Central memory CD8-positive, alpha-beta T cell (primary cell): ENCODE data around the gene GABRR2.
"Not testable (repeated sequence)": the region's sequence is repeated elsewhere in the genome, so short reads cannot be mapped to it uniquely, and the experiment has no call there.

Source experiments
- ATAC-seq: fragments of 150-1000 bp; cut with Tn5 transposase; replicated peaks from 2 replicates; pipeline ENCODE4 v1.10.0; 2022; ENCODE audit warnings: mild to moderate bottlenecking, moderate FRiP score, moderate number of reproducible peaks; ENCODE audit not compliant: poor library complexity, severe bottlenecking; ENCODE audit errors: extremely low read depth
- DNase-seq, 2 donors: peaks; one replicate each; pipeline ENCODE4 v3.0.0; 2021; ENCODE audit warnings: low spot score in 2 of 2
- H3K27ac Mint-ChIP-seq: one replicate; pipeline ENCODE4 v1.8.0; 2022; ENCODE audit warnings: low read depth, mild to moderate bottlenecking, moderate library complexity, mixed read lengths
- H3K27me3 Mint-ChIP-seq: one replicate; pipeline ENCODE4 v1.8.0; 2022; ENCODE audit warnings: mixed read lengths
- H3K36me3 Mint-ChIP-seq: one replicate; pipeline ENCODE4 v1.8.0; 2022; ENCODE audit warnings: mild to moderate bottlenecking, moderate library complexity, mixed read lengths; ENCODE audit not compliant: insufficient read depth
- H3K4me1 Mint-ChIP-seq: one replicate; pipeline ENCODE4 v1.8.0; 2022; ENCODE audit warnings: mixed read lengths
- H3K4me3 Mint-ChIP-seq: one replicate; pipeline ENCODE4 v1.8.0; 2022; ENCODE audit warnings: mild to moderate bottlenecking, moderate library complexity, mixed read lengths
- H3K9me3 Mint-ChIP-seq: one replicate; pipeline ENCODE4 v1.8.0; 2022; ENCODE audit warnings: mixed read lengths

GABRR2 gene

GRCh38 chr6:89320012-89320559 lies 5.0 kb upstream of the GABRR2 start:
- peaks cover 2% of the 10 kb centered on the region for H3K36me3 Mint-ChIP-seq
- no peak overlapping the region for H3K27ac Mint-ChIP-seq
- no peak for DNase-seq
- H3K27me3 Mint-ChIP-seq: no peaks in the 10 kb centered on the region
- no peak for ATAC-seq
- no peaks in the 10 kb centered on the region for H3K9me3 Mint-ChIP-seq
- no peak overlapping the region for H3K4me3 Mint-ChIP-seq
- H3K4me1 Mint-ChIP-seq: peaks cover 13% of the 10 kb centered on the region

GRCh38 chr6:89317067-89317466 lies 2.0 kb upstream of the GABRR2 start:
- Mint-ChIP-seq H3K9me3 (no peaks in the 10 kb centered on the region), H3K4me3 (no peak overlapping the region), H3K27ac (peak overlapping the region; percentile 6), H3K36me3 (peaks cover 2% of the 10 kb centered on the region), H3K27me3 (no peaks in the 10 kb centered on the region), H3K4me1 (peaks cover 13% of the 10 kb centered on the region)
- no peak for ATAC-seq
- no peak for DNase-seq

GRCh38 chr6:89314692-89315091 lies 407 bp downstream of the GABRR2 start:
- peaks cover 7% of the 10 kb centered on the region for H3K4me1 Mint-ChIP-seq
- H3K4me3 Mint-ChIP-seq: no peak overlapping the region
- peaks cover 2% of the 10 kb centered on the region for H3K36me3 Mint-ChIP-seq
- H3K27me3 Mint-ChIP-seq: no peaks in the 10 kb centered on the region
- DNase-seq (no peak), ATAC-seq (no peak)
- H3K27ac Mint-ChIP-seq: no peak overlapping the region
- H3K9me3 Mint-ChIP-seq: no peaks in the 10 kb centered on the region

GRCh38 chr6:89313006-89313405 lies 2.1 kb downstream of the GABRR2 start:
- H3K4me3 Mint-ChIP-seq: no peak overlapping the region
- H3K4me1 Mint-ChIP-seq: peaks cover 7% of the 10 kb centered on the region
- H3K9me3 Mint-ChIP-seq: no peaks in the 10 kb centered on the region
- H3K27ac Mint-ChIP-seq: no peak overlapping the region
- DNase-seq (no peak), ATAC-seq (no peak)
- peaks cover 2% of the 10 kb centered on the region for H3K36me3 Mint-ChIP-seq
- no peaks in the 10 kb centered on the region for H3K27me3 Mint-ChIP-seq

GRCh38 chr6:89311853-89312531 lies 3.1 kb downstream of the GABRR2 start:
- Mint-ChIP-seq H3K9me3 (no peaks in the 10 kb centered on the region), H3K27ac (no peak overlapping the region), H3K4me3 (no peak overlapping the region), H3K36me3 (no peaks in the 10 kb centered on the region), H3K27me3 (no peaks in the 10 kb centered on the region), H3K4me1 (no peaks in the 10 kb centered on the region)
- DNase-seq: no peak
- no peak for ATAC-seq

GRCh38 chr6:89311530-89311852 lies 3.6 kb downstream of the GABRR2 start:
- Mint-ChIP-seq H3K36me3 (no peaks in the 10 kb centered on the region), H3K27me3 (no peaks in the 10 kb centered on the region), H3K4me1 (no peaks in the 10 kb centered on the region), H3K9me3 (no peaks in the 10 kb centered on the region), H3K4me3 (no peak overlapping the region), H3K27ac (no peak overlapping the region)
- no peak for ATAC-seq
- no peak for DNase-seq

- Mint-ChIP-seq H3K27ac (no peak overlapping the region), H3K27me3 (no peaks in the 10 kb centered on the region), H3K4me1 (no peaks in the 10 kb centered on the region), H3K4me3 (no peak overlapping the region), H3K36me3 (no peaks in the 10 kb centered on the region), H3K9me3 (no peaks in the 10 kb centered on the region)
- no peak for DNase-seq
- ATAC-seq: no peak
Measured at GRCh38 chr6:89310929-89311328, 4.2 kb downstream of the GABRR2 start.

- H3K4me3 Mint-ChIP-seq: no peak overlapping the region
- H3K27ac Mint-ChIP-seq: no peak overlapping the region
- DNase-seq (no peak), ATAC-seq (no peak)
- no peaks in the 10 kb centered on the region for H3K4me1 Mint-ChIP-seq
- no peaks in the 10 kb centered on the region for H3K9me3 Mint-ChIP-seq
- H3K27me3 Mint-ChIP-seq: no peaks in the 10 kb centered on the region
- no peaks in the 10 kb centered on the region for H3K36me3 Mint-ChIP-seq
Measured at GRCh38 chr6:89308525-89309395, 6.3 kb downstream of the GABRR2 start.

- not testable (repeated sequence) for H3K9me3 Mint-ChIP-seq, H3K27me3 Mint-ChIP-seq, H3K36me3 Mint-ChIP-seq, H3K4me3 Mint-ChIP-seq, DNase-seq, H3K4me1 Mint-ChIP-seq, H3K27ac Mint-ChIP-seq, ATAC-seq
Measured at GRCh38 chr6:89304517-89304916, 10.6 kb downstream of the GABRR2 start.

- H3K9me3 Mint-ChIP-seq: no peaks in the 10 kb centered on the region
- no peak overlapping the region for H3K4me3 Mint-ChIP-seq
- H3K27me3 Mint-ChIP-seq: no peaks in the 10 kb centered on the region
- H3K4me1 Mint-ChIP-seq: peaks cover 15% of the 10 kb centered on the region
- H3K27ac Mint-ChIP-seq: no peak overlapping the region
- H3K36me3 Mint-ChIP-seq: peaks cover 12% of the 10 kb centered on the region
- DNase-seq (no peak), ATAC-seq (no peak)
Measured at GRCh38 chr6:89302936-89303335, 12.2 kb downstream of the GABRR2 start.

- Mint-ChIP-seq H3K9me3 (no peaks in the 10 kb centered on the region), H3K27ac (no peak overlapping the region), H3K36me3 (peaks cover 15% of the 10 kb centered on the region), H3K4me3 (no peak overlapping the region), H3K4me1 (peaks cover 21% of the 10 kb centered on the region), H3K27me3 (no peaks in the 10 kb centered on the region)
- DNase-seq: no peak
- ATAC-seq: no peak
Measured at GRCh38 chr6:89302195-89302770, 12.8 kb downstream of the GABRR2 start.

GRCh38 chr6:89301586-89302194 lies 13.4 kb downstream of the GABRR2 start:
- DNase-seq (no peak), ATAC-seq (no peak)
- H3K36me3 Mint-ChIP-seq: peaks cover 15% of the 10 kb centered on the region
- H3K27ac Mint-ChIP-seq: no peak overlapping the region
- H3K27me3 Mint-ChIP-seq: no peaks in the 10 kb centered on the region
- no peak overlapping the region for H3K4me3 Mint-ChIP-seq
- H3K4me1 Mint-ChIP-seq: peaks cover 21% of the 10 kb centered on the region
- no peaks in the 10 kb centered on the region for H3K9me3 Mint-ChIP-seq
